Cerebellar nuclear complex (tissue), 1 donor: ENCODE results near the gene NKAIN2.

ENCODE experiments used
- DNase-seq, 2 experiments: peaks; one replicate each; lab custom pipeline; 2025; lab: John Stamatoyannopoulos, UW

Gene NKAIN2

GRCh38 chr6:123808556-123808955, 4.9 kb downstream of the NKAIN2 start:
- DNase-seq = peak; percentile 19 to 47

GRCh38 chr6:123810214-123810613, 6.5 kb downstream of the NKAIN2 start:
- DNase-seq = no peak

GRCh38 chr6:123810948-123811347, 7.3 kb downstream of the NKAIN2 start:
- no peak for DNase-seq

- DNase-seq = no peak
Measured at GRCh38 chr6:123811378-123811777, 7.7 kb downstream of the NKAIN2 start.

GRCh38 chr6:123812621-123813020, 9.0 kb downstream of the NKAIN2 start:
- no peak for DNase-seq

GRCh38 chr6:123821112-123821511, 17.4 kb downstream of the NKAIN2 start:
- no peak for DNase-seq

- DNase-seq = no peak
Measured at GRCh38 chr6:123829302-123829953, 25.8 kb downstream of the NKAIN2 start.

GRCh38 chr6:123830120-123830519, 26.5 kb downstream of the NKAIN2 start:
- DNase-seq = no peak

GRCh38 chr6:123838505-123839234, 35.0 kb downstream of the NKAIN2 start:
- no peak for DNase-seq

GRCh38 chr6:123841067-123841896, 37.6 kb downstream of the NKAIN2 start:
- no peak for DNase-seq

- no peak for DNase-seq
Measured at GRCh38 chr6:123844011-123844410, 40.3 kb downstream of the NKAIN2 start.

- DNase-seq = no peak
Measured at GRCh38 chr6:123848347-123848746, 44.7 kb downstream of the NKAIN2 start.

GRCh38 chr6:123849406-123849805, 45.7 kb downstream of the NKAIN2 start:
- no peak for DNase-seq

- no peak for DNase-seq
Measured at GRCh38 chr6:123850555-123850954, 46.9 kb downstream of the NKAIN2 start.

GRCh38 chr6:123854201-123854600, 50.5 kb downstream of the NKAIN2 start:
- no peak for DNase-seq

GRCh38 chr6:123855506-123855905, 51.8 kb downstream of the NKAIN2 start:
- DNase-seq = no peak

- DNase-seq = no peak
Measured at GRCh38 chr6:123859291-123859690, 55.6 kb downstream of the NKAIN2 start.

- no peak for DNase-seq
Measured at GRCh38 chr6:123869334-123869733, 65.7 kb downstream of the NKAIN2 start.

- no peak for DNase-seq
Measured at GRCh38 chr6:123873974-123874373, 70.3 kb downstream of the NKAIN2 start.

GRCh38 chr6:123875784-123876183, 72.1 kb downstream of the NKAIN2 start:
- no peak for DNase-seq

- no peak for DNase-seq
Measured at GRCh38 chr6:123879749-123880148, 76.1 kb downstream of the NKAIN2 start.

- DNase-seq = no peak
Measured at GRCh38 chr6:123888771-123889513, 85.3 kb downstream of the NKAIN2 start.
